MM.1S (cell line): ENCODE results near the gene FAU.

Source experiments
- CTCF ChIP-seq: fragments of 300-600 bp; sonication (generic); IDR thresholded peaks from 2 replicates; pipeline ENCODE4 v1.5.1; 2016; ENCODE audit warnings: antibody characterized with exemption, low read length, mixed read lengths
- EZH2 ChIP-seq: fragments of 300-600 bp; sonication (generic); optimal IDR thresholded peaks from 2 replicates; pipeline ENCODE3; 2017; ENCODE audit warnings: low read depth, mild to moderate bottlenecking, antibody characterized with exemption, low read length, mixed read lengths
- EZH2phosphoT487 ChIP-seq: fragments of 300-600 bp; sonication (generic); IDR thresholded peaks from 2 replicates; pipeline ENCODE4 v1.6.1; 2018; ENCODE audit warnings: antibody characterized with exemption, low read length

- TF ChIP-seq CTCF (no peak), EZH2 (no peak), EZH2phosphoT487 (no peak)
These were observed 25.0 kb downstream of the FAU start for GRCh38 chr11:65096926-65097325.
